Karpas-422 (cell line): ENCODE measurements around the gene DAB2IP. TPM values are rescaled to one million over a fixed set of nuclear protein-coding genes. Genes with fewer than 3 reads are reported as not detected.

Source experiments
- DNase-seq: peaks from one replicate; pipeline ENCODE4 v3.0.0-alpha.2; 2015
- H2AFZ ChIP-seq: fragments of 200-600 bp; sonication (generic); 2 replicates; pipeline ENCODE4 v1.6.1; 2014; ENCODE audit warnings: antibody characterized with exemption, low read length, mixed read lengths
- H3K27ac ChIP-seq: fragments of 200-600 bp; sonication (generic); 2 replicates; pipeline ENCODE4 v1.5.1; 2014; ENCODE audit warnings: mild to moderate bottlenecking, low read length, moderate library complexity
- H3K27me3 ChIP-seq: fragments of 200-600 bp; sonication (generic); 2 replicates; pipeline ENCODE4 v1.6.1; 2014; ENCODE audit warnings: low read length, mixed read lengths
- H3K36me3 ChIP-seq: fragments of 200-600 bp; sonication (generic); 2 replicates; pipeline ENCODE4 v1.6.1; 2014; ENCODE audit warnings: low read length, mixed read lengths; ENCODE audit not compliant: insufficient read depth
- H3K4me1 ChIP-seq: fragments of 200-600 bp; sonication (generic); 2 replicates; pipeline ENCODE4 v1.6.1; 2014; ENCODE audit warnings: mild to moderate bottlenecking, low read length, mixed read lengths
- H3K4me2 ChIP-seq: fragments of 200-600 bp; sonication (generic); 2 replicates; pipeline ENCODE4 v1.6.1; 2014; ENCODE audit warnings: low read length, low read depth, mild to moderate bottlenecking; ENCODE audit not compliant: poor library complexity, severe bottlenecking
- H3K4me3 ChIP-seq: fragments of 200-600 bp; sonication (generic); 2 replicates; pipeline ENCODE4 v1.5.1; 2014; ENCODE audit warnings: mild to moderate bottlenecking, antibody characterized with exemption, low read length, mixed read lengths
- H3K79me2 ChIP-seq: fragments of 200-600 bp; sonication (generic); 2 replicates; pipeline ENCODE4 v1.6.1; 2014; ENCODE audit warnings: mild to moderate bottlenecking, low read length, mixed read lengths
- H3K9ac ChIP-seq: fragments of 200-600 bp; sonication (generic); 2 replicates; pipeline ENCODE4 v1.6.0; 2014; ENCODE audit warnings: low read length
- H3K9me2 ChIP-seq: fragments of 200-600 bp; sonication (generic), shearing (Covaris generic); replicated peaks from 2 replicates; pipeline ENCODE4 v1.6.0; 2014; ENCODE audit warnings: mild to moderate bottlenecking, low read length, moderate library complexity; ENCODE audit not compliant: insufficient read depth
- H3K9me3 ChIP-seq: fragments of 300-700, 200-600 bp; sonication (generic); 2 replicates; pipeline ENCODE4 v1.6.1; 2014; ENCODE audit warnings: low read length, mixed read lengths
- H4K20me1 ChIP-seq: fragments of 200-600 bp; sonication (generic); 2 replicates; pipeline ENCODE4 v1.6.1; 2014; ENCODE audit warnings: mild to moderate bottlenecking, antibody characterized with exemption, low read length, low read depth; ENCODE audit not compliant: insufficient read depth
- total RNA-seq: library from RNA; depleted of rRNA; stranded (reverse); fragments of >200 nt; shearing (Covaris generic); gene quantifications from 2 replicates; pipeline ENCODE4 v1.2.3, GENCODE V29; 2014; ENCODE audit warnings: low replicate concordance

Gene DAB2IP
- total RNA-seq, 1 experiment from 2014 or later: 1.3 TPM

- no peak overlapping the region for H3K4me3 ChIP-seq
- H3K9ac ChIP-seq: no peak overlapping the region
- H3K36me3 ChIP-seq: no peaks in the 10 kb centered on the region
- H3K27me3 ChIP-seq: no peaks in the 10 kb centered on the region
- no peaks in the 10 kb centered on the region; the same call in 1 of the 2 replicates for H4K20me1 ChIP-seq
- no peaks in the 10 kb centered on the region for H3K9me3 ChIP-seq
- no peak overlapping the region for H3K4me2 ChIP-seq
- H2AFZ ChIP-seq: no peak overlapping the region
- no peaks in the 10 kb centered on the region for H3K9me2 ChIP-seq
- no peaks in the 10 kb centered on the region for H3K79me2 ChIP-seq
- no peak for DNase-seq
- no peak overlapping the region for H3K27ac ChIP-seq
- no peaks in the 10 kb centered on the region for H3K4me1 ChIP-seq
Measured at GRCh38 chr9:121690316-121690715, 38.9 kb downstream of the DAB2IP start.

GRCh38 chr9:121690766-121691165 lies 39.3 kb downstream of the DAB2IP start:
- Histone ChIP-seq H3K27ac (no peak overlapping the region), H3K36me3 (no peaks in the 10 kb centered on the region), H3K27me3 (no peaks in the 10 kb centered on the region), H3K4me3 (no peak overlapping the region), H3K79me2 (no peaks in the 10 kb centered on the region), H3K9me2 (no peaks in the 10 kb centered on the region), H3K4me1 (no peaks in the 10 kb centered on the region), H4K20me1 (no peaks in the 10 kb centered on the region; the same call in 1 of the 2 replicates), H3K9ac (no peak overlapping the region), H3K9me3 (no peaks in the 10 kb centered on the region), H2AFZ (no peak overlapping the region), H3K4me2 (no peak overlapping the region)
- no peak for DNase-seq

GRCh38 chr9:121691890-121692289 lies 40.5 kb downstream of the DAB2IP start:
- DNase-seq: no peak
- H3K4me3 ChIP-seq: no peak overlapping the region
- no peaks in the 10 kb centered on the region for H3K9me3 ChIP-seq
- no peaks in the 10 kb centered on the region for H3K27me3 ChIP-seq
- no peak overlapping the region for H3K9ac ChIP-seq
- no peak overlapping the region for H2AFZ ChIP-seq
- H4K20me1 ChIP-seq: no peaks in the 10 kb centered on the region; the same call in 1 of the 2 replicates
- no peaks in the 10 kb centered on the region for H3K9me2 ChIP-seq
- H3K4me1 ChIP-seq: peaks cover under 1% of the 10 kb centered on the region; the same call in 1 of the 2 replicates
- H3K4me2 ChIP-seq: no peak overlapping the region
- no peaks in the 10 kb centered on the region for H3K79me2 ChIP-seq
- no peak overlapping the region for H3K27ac ChIP-seq
- no peaks in the 10 kb centered on the region for H3K36me3 ChIP-seq

- Histone ChIP-seq H3K36me3 (no peaks in the 10 kb centered on the region), H3K27me3 (no peaks in the 10 kb centered on the region)
Measured at GRCh38 chr9:121692606-121693387, 41.4 kb downstream of the DAB2IP start.

GRCh38 chr9:121693388-121693670 lies 41.9 kb downstream of the DAB2IP start:
- DNase-seq: no peak
- Histone ChIP-seq H3K4me2 (no peak overlapping the region), H3K4me1 (peaks cover 5% of the 10 kb centered on the region; the same call in 1 of the 2 replicates), H3K9ac (no peak overlapping the region), H3K27me3 (no peaks in the 10 kb centered on the region), H3K9me2 (no peaks in the 10 kb centered on the region), H3K36me3 (no peaks in the 10 kb centered on the region), H3K9me3 (no peaks in the 10 kb centered on the region), H3K4me3 (no peak overlapping the region), H3K27ac (no peak overlapping the region), H2AFZ (no peak overlapping the region), H3K79me2 (no peaks in the 10 kb centered on the region), H4K20me1 (no peaks in the 10 kb centered on the region)

More at GRCh38 chr9:121692606-121693387, 41.4 kb downstream of the DAB2IP start:
- DNase-seq: peak; percentile 60
- H3K9ac ChIP-seq: no peak overlapping the region
- peaks cover 5% of the 10 kb centered on the region; the same call in 1 of the 2 replicates for H3K4me1 ChIP-seq
- no peak overlapping the region for H3K4me3 ChIP-seq
- no peak overlapping the region for H3K4me2 ChIP-seq
- no peak overlapping the region for H3K27ac ChIP-seq
- no peaks in the 10 kb centered on the region for H3K79me2 ChIP-seq
- H2AFZ ChIP-seq: no peak overlapping the region
- no peaks in the 10 kb centered on the region for H3K9me2 ChIP-seq
- H4K20me1 ChIP-seq: no peaks in the 10 kb centered on the region
- no peaks in the 10 kb centered on the region for H3K9me3 ChIP-seq

- Histone ChIP-seq H3K9ac (no peak overlapping the region), H3K4me3 (no peak overlapping the region), H3K9me3 (no peaks in the 10 kb centered on the region), H3K4me2 (no peak overlapping the region), H3K27ac (no peak overlapping the region), H3K79me2 (no peaks in the 10 kb centered on the region), H3K4me1 (peaks cover 5% of the 10 kb centered on the region; the same call in 1 of the 2 replicates), H3K9me2 (no peaks in the 10 kb centered on the region), H3K27me3 (no peaks in the 10 kb centered on the region), H4K20me1 (no peaks in the 10 kb centered on the region), H3K36me3 (no peaks in the 10 kb centered on the region), H2AFZ (no peak overlapping the region)
- DNase-seq: no peak
Measured at GRCh38 chr9:121694001-121694400, 42.6 kb downstream of the DAB2IP start.

GRCh38 chr9:121694600-121694999 lies 43.2 kb downstream of the DAB2IP start:
- Histone ChIP-seq H2AFZ (no peak overlapping the region), H3K9ac (no peak overlapping the region), H3K27ac (no peak overlapping the region), H3K9me3 (no peaks in the 10 kb centered on the region), H3K4me3 (no peak overlapping the region), H3K79me2 (no peaks in the 10 kb centered on the region), H3K4me1 (peaks cover 5% of the 10 kb centered on the region; the same call in 1 of the 2 replicates), H3K9me2 (no peaks in the 10 kb centered on the region), H4K20me1 (no peaks in the 10 kb centered on the region), H3K4me2 (no peak overlapping the region), H3K36me3 (no peaks in the 10 kb centered on the region), H3K27me3 (no peaks in the 10 kb centered on the region)
- DNase-seq: no peak

GRCh38 chr9:121696930-121697329 lies 45.5 kb downstream of the DAB2IP start:
- Histone ChIP-seq H3K9ac (no peak overlapping the region), H3K4me3 (no peak overlapping the region), H3K27ac (no peak overlapping the region), H3K9me2 (no peaks in the 10 kb centered on the region), H3K27me3 (no peaks in the 10 kb centered on the region), H3K79me2 (no peaks in the 10 kb centered on the region), H3K36me3 (no peaks in the 10 kb centered on the region), H2AFZ (no peak overlapping the region), H3K4me1 (peaks cover 5% of the 10 kb centered on the region; the same call in 1 of the 2 replicates), H4K20me1 (no peaks in the 10 kb centered on the region), H3K9me3 (no peaks in the 10 kb centered on the region), H3K4me2 (no peak overlapping the region)
- no peak for DNase-seq
